Measurements from ENCODE around the gene AP3M1. TPM values are rescaled to one million over a fixed set of nuclear protein-coding genes. Genes with fewer than 3 reads are reported as not detected.
A peak's percentile ranks its signal among the peaks of the same experiment; 100 is the strongest.

Gene AP3M1
- polyA plus RNA-seq, 3 donors: 17.5 to 32.0 (median 23.2) TPM

GRCh38 chr10:74133923-74134820 is 16.5 kb downstream of the AP3M1 start:
- no peak overlapping the region for H3K4me2 ChIP-seq (replicated peaks; ENCODE audit: extremely low read depth, low read length, poor library complexity, severe bottlenecking)
- H3K27ac Mint-ChIP-seq: no peak overlapping the region
- 93% methylated on average over 3 of the region's 11 CpGs for WGBS (ENCODE audit: insufficient coverage)

GRCh38 chr10:74123081-74123480 is 27.5 kb downstream of the AP3M1 start:
- peaks cover 81 to 98% of the 10 kb centered on the region in 2 donors for H3K36me3 Mint-ChIP-seq
- no peaks in the 10 kb centered on the region for H3K79me2 ChIP-seq (ENCODE audit: insufficient read depth, low read length)
- no peaks in the 10 kb centered on the region for H3K27me3 Mint-ChIP-seq (ENCODE audit: low read depth in 3 of 3)
- no peak overlapping the region for H3K4me3 Mint-ChIP-seq
- no CpG with 5 or more reads among the region's 1 CpG for WGBS (ENCODE audit: insufficient coverage)
- no peaks in the 10 kb centered on the region for H3K4me1 ChIP-seq (ENCODE audit: control insufficient read depth in 1 of 2, insufficient read depth in 2 of 2, low read length in 2 of 2)
- H3K9ac ChIP-seq (ENCODE audit: insufficient read depth, low read length, poor library complexity, severe bottlenecking): no peak overlapping the region
- no peak for TF ChIP-seq CTCF (IDR thresholded peaks at IDR 0.05)
- H2AFZ ChIP-seq (ENCODE audit: insufficient read depth, low read depth, low read length, poor library complexity, severe bottlenecking): no peak overlapping the region
- H3K27ac ChIP-seq (ENCODE audit: low read depth in 1 of 2, low read length in 2 of 2): peak overlapping the region in 1 of 2 donors; percentile 25
- peaks cover 83 to 98% of the 10 kb centered on the region in 2 donors for H3K36me3 ChIP-seq (replicated peaks in 1 of 2; ENCODE audit: control insufficient read depth in 1 of 2, insufficient read depth in 2 of 2, low read length in 2 of 2)
- H3K4me1 Mint-ChIP-seq: no peaks in the 10 kb centered on the region
- no peaks in the 10 kb centered on the region for H3K9me3 ChIP-seq (replicated peaks in 1 of 2; ENCODE audit: control insufficient read depth in 1 of 2, insufficient read depth in 1 of 2, low read length in 2 of 2)
- H3K27ac Mint-ChIP-seq: peak overlapping the region in 2 of 7 donors; percentile 38 to 69
- no peak overlapping the region for H3K4me3 ChIP-seq (replicated peaks in 1 of 3; ENCODE audit: low read depth in 2 of 3, low read length in 3 of 3)
- intact Hi-C loops (cut with micrococcal nuclease): no loop called here
- DNase-seq: no peak
- H4K20me1 ChIP-seq (ENCODE audit: insufficient read depth, low read length): peaks cover 29% of the 10 kb centered on the region
- H3K9me3 Mint-ChIP-seq: no peaks in the 10 kb centered on the region
- H3K4me2 ChIP-seq (replicated peaks; ENCODE audit: extremely low read depth, low read length, poor library complexity, severe bottlenecking): no peak overlapping the region
- no peaks in the 10 kb centered on the region for H3K27me3 ChIP-seq (ENCODE audit: control insufficient read depth in 2 of 2, insufficient read depth in 2 of 2, low read length in 2 of 2)

More at GRCh38 chr10:74133923-74134820, 16.5 kb downstream of the AP3M1 start:
- intact Hi-C loops (cut with micrococcal nuclease): no loop called here
- Histone ChIP-seq H3K4me1 (ENCODE audit: control insufficient read depth in 1 of 2, insufficient read depth in 2 of 2, low read length in 2 of 2) (peaks cover 0 to 4% of the 10 kb centered on the region in 2 donors), H3K79me2 (ENCODE audit: insufficient read depth, low read length) (peaks cover 19% of the 10 kb centered on the region), H2AFZ (ENCODE audit: insufficient read depth, low read depth, low read length, poor library complexity, severe bottlenecking) (no peak overlapping the region), H3K4me3 (replicated peaks in 1 of 3; ENCODE audit: low read depth in 2 of 3, low read length in 3 of 3) (no peak overlapping the region), H3K27ac (ENCODE audit: low read depth in 1 of 2, low read length in 2 of 2) (no peak overlapping the region), H3K36me3 (replicated peaks in 1 of 2; ENCODE audit: control insufficient read depth in 1 of 2, insufficient read depth in 2 of 2, low read length in 2 of 2) (peaks cover 82 to 94% of the 10 kb centered on the region in 2 donors), H4K20me1 (ENCODE audit: insufficient read depth, low read length) (peaks cover 16% of the 10 kb centered on the region), H3K9me3 (replicated peaks in 1 of 2; ENCODE audit: control insufficient read depth in 1 of 2, insufficient read depth in 1 of 2, low read length in 2 of 2) (no peaks in the 10 kb centered on the region), H3K9ac (ENCODE audit: insufficient read depth, low read length, poor library complexity, severe bottlenecking) (no peak overlapping the region), H3K27me3 (ENCODE audit: control insufficient read depth in 2 of 2, insufficient read depth in 2 of 2, low read length in 2 of 2) (no peaks in the 10 kb centered on the region)
- H3K4me3 Mint-ChIP-seq: no peak overlapping the region
- H3K4me1 Mint-ChIP-seq: peaks cover 3% of the 10 kb centered on the region
- H3K9me3 Mint-ChIP-seq: no peaks in the 10 kb centered on the region
- no peak for DNase-seq
- no peak for TF ChIP-seq CTCF (IDR thresholded peaks at IDR 0.05)
- H3K27me3 Mint-ChIP-seq (ENCODE audit: low read depth in 3 of 3): no peaks in the 10 kb centered on the region
- H3K36me3 Mint-ChIP-seq: peaks cover 66 to 82% of the 10 kb centered on the region in 2 donors
